Stimulated activated CD4-positive, alpha-beta T cell treated with anti-CD3 and anti-CD28 coated beads, Interleukin-1b, Interleukin-23, amount 100 ng/mL, for 48 hours (primary cell): ENCODE data around the gene ANTKMT.
"Not testable (repeated sequence)": the region's sequence is repeated elsewhere in the genome, so short reads cannot be mapped to it uniquely, and the experiment has no call there.

Experiments
- DNase-seq: peaks from one replicate; pipeline ENCODE4 v3.0.0-alpha.2; 2020

ANTKMT gene

GRCh38 chr16:746637-747036, 25.7 kb downstream of the ANTKMT start:
- no peak for DNase-seq

DNA sequence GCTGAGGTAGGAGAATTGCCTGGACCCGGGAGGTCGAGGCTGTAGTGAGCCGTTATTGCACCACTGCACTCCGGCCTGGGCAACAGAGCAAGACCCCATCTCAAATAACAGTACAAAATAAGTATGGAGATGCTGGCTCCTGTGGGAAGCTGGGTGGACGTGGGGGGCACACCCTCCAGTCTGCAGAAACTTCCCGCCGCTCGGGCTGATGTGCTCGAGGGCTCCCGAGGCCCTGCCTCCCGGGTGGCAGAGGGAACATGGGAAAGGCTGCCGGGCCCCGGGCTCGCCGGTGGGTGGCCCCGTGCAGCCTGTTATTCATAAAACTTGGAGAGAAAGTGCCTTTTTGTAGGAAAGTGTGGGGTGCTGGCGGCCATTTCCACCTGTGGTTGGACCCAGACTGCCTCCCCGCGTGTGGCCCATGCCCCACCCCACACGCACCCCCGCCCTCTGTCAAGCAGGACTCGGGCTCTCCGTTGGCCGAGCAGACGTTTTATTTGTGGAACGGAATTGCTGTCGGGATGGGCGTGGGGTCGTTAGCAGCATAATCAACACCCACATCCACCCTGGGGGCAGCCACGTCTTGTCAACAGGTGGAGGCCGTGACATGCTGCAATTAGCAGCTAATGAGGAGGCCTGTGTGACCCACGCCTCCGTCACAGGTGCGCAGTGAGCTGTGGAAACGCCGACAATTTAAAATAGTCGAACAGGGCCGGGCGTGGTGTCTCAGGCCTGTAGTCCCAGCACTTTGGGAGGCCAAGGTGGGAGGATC, 27.2 kb downstream of the ANTKMT start:
- DNase-seq = no peak

- no peak for DNase-seq
These were observed 28.1 kb downstream of the ANTKMT start for GRCh38 chr16:749010-749409.

DNA sequence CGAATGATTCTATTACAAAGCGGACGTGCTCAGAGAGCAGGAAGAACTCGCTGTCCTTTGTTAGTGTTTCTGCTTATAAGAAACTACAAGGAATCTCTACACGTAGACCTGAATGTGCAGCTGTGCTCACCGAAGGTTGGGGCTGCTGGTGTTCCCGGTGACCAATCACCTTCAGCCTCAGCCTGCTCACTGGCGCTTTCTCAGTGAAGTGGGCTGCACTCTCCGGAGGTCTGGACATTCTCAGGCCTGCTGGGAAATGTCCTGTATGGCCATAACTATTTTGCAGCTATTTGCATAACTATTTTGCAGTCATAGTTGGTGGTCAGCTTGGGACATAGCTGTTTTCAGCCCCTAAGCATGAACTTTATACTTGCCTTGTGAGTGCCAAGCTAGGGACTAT, 29.5 kb downstream of the ANTKMT start:
- no peak for DNase-seq

- DNase-seq = no peak
These were observed 30.4 kb downstream of the ANTKMT start for GRCh38 chr16:751152-752006.

DNA sequence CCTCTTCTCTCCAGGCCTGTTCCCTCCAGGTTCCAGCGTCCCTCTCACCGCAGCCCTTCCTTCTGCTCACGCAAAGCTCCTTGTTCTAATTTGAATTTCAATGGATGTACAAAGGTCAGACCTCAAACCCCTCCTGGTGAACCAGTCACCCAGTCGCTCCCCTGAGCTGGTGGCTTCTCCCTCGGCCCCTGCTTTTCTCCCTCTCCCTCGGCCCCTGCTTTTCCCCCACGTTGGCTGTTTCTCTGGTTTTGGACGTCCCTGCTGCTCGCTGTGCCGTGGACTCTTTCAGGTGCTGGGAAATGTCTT, 31.0 kb downstream of the ANTKMT start:
- DNase-seq = no peak

- DNase-seq = not testable (repeated sequence)
These were observed 33.2 kb downstream of the ANTKMT start for GRCh38 chr16:754121-754607.

DNA sequence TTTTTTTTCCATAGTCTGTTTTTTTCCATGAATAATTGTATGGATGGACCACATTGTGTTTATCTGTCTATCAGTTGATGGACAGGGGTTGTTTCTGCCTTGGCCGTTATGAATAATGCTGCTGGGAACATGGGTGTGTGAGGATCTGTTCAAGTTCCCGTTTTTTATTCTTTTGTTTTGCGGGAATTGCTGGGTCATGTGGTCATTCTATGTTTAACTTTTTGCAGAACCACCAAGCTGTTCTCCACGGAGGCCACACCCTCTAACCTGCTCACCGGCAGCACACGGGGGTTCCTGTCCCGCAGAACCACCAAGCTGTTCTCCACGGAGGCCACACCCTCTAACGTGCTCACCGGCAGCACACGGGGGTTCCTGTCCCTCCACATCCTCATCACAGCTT, 33.7 kb downstream of the ANTKMT start:
- no peak for DNase-seq

DNA sequence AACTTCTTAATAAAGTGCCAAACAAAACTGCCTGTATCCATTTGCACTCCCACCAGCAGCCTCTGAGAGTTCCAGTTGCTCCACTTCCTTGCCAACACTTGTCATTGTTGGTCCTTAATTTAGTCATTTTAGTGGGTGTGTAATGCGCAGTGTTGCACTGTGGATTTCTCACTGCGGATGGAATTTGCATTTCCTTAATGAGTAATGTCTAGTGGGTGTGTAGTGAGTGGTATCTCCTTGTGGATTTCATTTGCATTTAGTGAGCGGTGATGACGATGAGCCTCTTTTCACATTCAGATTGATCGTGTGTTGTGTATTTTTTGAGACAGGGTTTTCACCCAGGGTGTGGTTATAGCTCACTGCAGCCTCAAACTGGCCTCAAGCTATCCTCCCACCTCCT, 35.5 kb downstream of the ANTKMT start:
- DNase-seq = no peak

GRCh38 chr16:759110-759910, 38.4 kb downstream of the ANTKMT start:
- DNase-seq = no peak

DNA sequence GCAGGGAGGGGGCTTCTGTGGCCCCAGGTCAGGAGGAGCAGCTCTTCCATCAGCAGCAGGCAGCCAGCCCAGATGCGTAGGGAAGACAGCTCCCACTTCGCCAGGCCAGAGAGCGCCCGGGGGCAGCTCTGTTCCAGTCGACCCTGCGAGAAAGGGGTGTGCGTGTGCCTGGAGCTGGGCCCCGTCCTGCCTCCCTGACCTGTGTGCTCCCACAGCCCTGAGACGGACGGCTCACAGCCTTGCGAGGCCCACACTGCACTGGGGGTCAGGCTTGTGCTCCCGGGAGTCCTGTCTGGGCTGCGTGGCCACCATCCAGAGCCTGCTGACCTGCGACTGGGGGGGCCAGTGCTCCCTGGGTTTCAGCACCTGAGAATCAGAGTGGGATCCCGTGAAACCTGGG, 39.1 kb downstream of the ANTKMT start:
- no peak for DNase-seq

GRCh38 chr16:760545-761343, 39.8 kb downstream of the ANTKMT start, which contains the start of gene MSLN:
MSLN (plus strand) TSS chr16:760734; CDS start chr16:762681, 1,947 bp downstream.
- no peak for DNase-seq

GRCh38 chr16:761625-762513, 40.9 kb downstream of the ANTKMT start:
- DNase-seq = no peak

- no peak for DNase-seq
These were observed 41.8 kb downstream of the ANTKMT start for GRCh38 chr16:762595-763268.

DNA sequence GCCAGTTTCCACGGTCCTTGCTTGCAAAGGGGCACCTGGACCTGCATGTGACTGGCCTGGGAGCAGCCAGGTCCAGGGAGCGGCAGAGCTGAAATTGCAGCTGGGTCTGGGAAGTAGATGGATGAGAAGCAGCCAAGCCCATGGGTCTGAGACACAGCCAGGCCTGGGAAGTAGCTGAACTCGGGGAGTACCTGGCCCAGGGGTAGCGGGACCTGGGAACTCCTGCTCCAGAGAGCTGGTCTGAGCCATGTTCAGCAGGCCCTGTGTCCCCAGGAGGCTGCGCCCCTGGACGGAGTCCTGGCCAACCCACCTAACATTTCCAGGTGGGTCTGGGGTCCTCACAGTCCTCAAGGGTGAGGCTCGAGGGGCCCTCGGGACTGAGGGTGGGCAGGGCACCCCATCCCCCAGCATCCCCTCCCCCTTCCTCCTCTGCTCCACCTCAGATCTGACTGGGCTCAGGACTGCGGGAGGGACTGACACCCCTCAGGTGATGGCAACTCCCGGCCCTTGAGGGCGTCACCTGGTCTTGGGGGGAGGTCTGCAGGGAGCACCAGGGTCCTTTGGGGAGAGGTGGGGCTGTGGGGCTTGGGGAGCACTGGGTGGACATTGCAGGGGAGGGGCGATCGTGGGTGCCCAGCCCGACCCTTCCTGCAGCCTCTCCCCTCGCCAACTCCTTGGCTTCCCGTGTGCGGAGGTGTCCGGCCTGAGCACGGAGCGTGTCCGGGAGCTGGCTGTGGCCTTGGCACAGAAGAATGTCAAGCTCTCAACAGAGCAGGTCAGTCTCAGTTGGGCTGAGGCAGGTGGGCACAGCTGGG, 42.6 kb downstream of the ANTKMT start:
- no peak for DNase-seq

DNA sequence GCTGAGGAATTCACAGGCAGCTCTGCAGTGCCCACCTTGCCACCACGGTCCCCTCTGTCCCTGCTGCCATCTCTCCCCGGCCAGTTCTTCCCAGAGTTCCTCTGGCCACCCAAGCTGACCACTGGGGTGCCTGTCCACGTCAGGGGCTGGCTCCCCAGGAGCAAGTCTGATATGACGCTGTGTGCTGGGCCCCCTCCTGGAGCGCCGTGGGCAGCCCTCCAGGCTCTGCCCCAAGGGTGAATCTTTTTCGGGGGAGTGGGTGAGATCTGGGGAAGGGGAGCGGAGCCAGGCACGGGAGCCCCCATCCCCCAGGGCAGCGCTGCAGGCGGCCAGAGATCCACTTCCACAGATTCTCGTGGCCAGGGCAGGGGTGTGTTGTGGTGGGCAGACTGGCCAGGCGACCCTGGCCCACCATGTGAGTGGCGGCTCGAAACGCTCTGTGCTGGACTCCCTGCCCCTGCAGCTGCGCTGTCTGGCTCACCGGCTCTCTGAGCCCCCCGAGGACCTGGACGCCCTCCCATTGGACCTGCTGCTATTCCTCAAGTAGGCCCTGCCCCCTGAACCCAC, 43.3 kb downstream of the ANTKMT start:
- no peak for DNase-seq

- DNase-seq = no peak
These were observed 44.0 kb downstream of the ANTKMT start for GRCh38 chr16:764848-765487.

GRCh38 chr16:765488-765865, 44.5 kb downstream of the ANTKMT start:
- DNase-seq = no peak
